ENCODE data around the gene SYT13.
"Not testable (repeated sequence)": the region's sequence is repeated elsewhere in the genome, so short reads cannot be mapped to it uniquely, and the experiment has no call there.

The SYT13 gene

GRCh38 chr11:45300715-45301114, 14.6 kb upstream of the SYT13 start:
- H3K4me3 ChIP-seq (replicated peaks; ENCODE audit: low read depth, low read length): no peak overlapping the region
- no peak for DNase-seq (ENCODE audit: extremely low read depth, low read depth)
- TF ChIP-seq CTCF (IDR thresholded peaks at IDR 0.05; ENCODE audit: low read depth, low read length, missing control alignments): no peak

- DNase-seq (ENCODE audit: extremely low read depth, low read depth): no peak
- no peak for TF ChIP-seq CTCF (IDR thresholded peaks at IDR 0.05; ENCODE audit: low read depth, low read length, missing control alignments)
Observed at GRCh38 chr11:45298718-45299117, 12.6 kb upstream of the SYT13 start.

GRCh38 chr11:45296075-45296474, 9.9 kb upstream of the SYT13 start:
- H3K4me3 ChIP-seq (replicated peaks; ENCODE audit: low read depth, low read length): no peak overlapping the region
- no peak for DNase-seq (ENCODE audit: extremely low read depth, low read depth)
- TF ChIP-seq CTCF (IDR thresholded peaks at IDR 0.05; ENCODE audit: low read depth, low read length, missing control alignments): no peak

More at GRCh38 chr11:45298718-45299117, 12.6 kb upstream of the SYT13 start:
- no peak overlapping the region for H3K4me3 ChIP-seq (replicated peaks; ENCODE audit: low read depth, low read length)

- DNase-seq (ENCODE audit: extremely low read depth, low read depth): no peak
- H3K4me3 ChIP-seq (replicated peaks; ENCODE audit: low read depth, low read length): no peak overlapping the region
- no peak for TF ChIP-seq CTCF (IDR thresholded peaks at IDR 0.05; ENCODE audit: low read depth, low read length, missing control alignments)
Observed at GRCh38 chr11:45294499-45294898, 8.4 kb upstream of the SYT13 start.

GRCh38 chr11:45293566-45294192, 7.5 kb upstream of the SYT13 start:
- TF ChIP-seq CTCF (IDR thresholded peaks at IDR 0.05; ENCODE audit: low read depth, low read length, missing control alignments): peak; percentile 54
- DNase-seq (ENCODE audit: extremely low read depth, low read depth): peak; percentile 47
- H3K4me3 ChIP-seq (replicated peaks; ENCODE audit: low read depth, low read length): not testable (repeated sequence)

GRCh38 chr11:45290586-45290985, 4.4 kb upstream of the SYT13 start:
- H3K4me3 ChIP-seq (replicated peaks; ENCODE audit: low read depth, low read length): no peak overlapping the region
- TF ChIP-seq CTCF (IDR thresholded peaks at IDR 0.05; ENCODE audit: low read depth, low read length, missing control alignments): no peak
- DNase-seq (ENCODE audit: extremely low read depth, low read depth): no peak

GRCh38 chr11:45289369-45289768, 3.2 kb upstream of the SYT13 start:
- no peak for DNase-seq (ENCODE audit: extremely low read depth, low read depth)
- H3K4me3 ChIP-seq (replicated peaks; ENCODE audit: low read depth, low read length): no peak overlapping the region
- TF ChIP-seq CTCF (IDR thresholded peaks at IDR 0.05; ENCODE audit: low read depth, low read length, missing control alignments): no peak
